AG09309 (cell line): ENCODE data around the gene MECP2.

Experiments
- DNase-seq: peaks from one replicate; pipeline ENCODE4 v3.0.0-alpha.2; 2010; ENCODE audit warnings: low read depth
- H3K4me3 ChIP-seq: 2 replicates; pipeline ENCODE4 v1.5.1; 2011; ENCODE audit warnings: mild to moderate bottlenecking, low read depth, low read length, moderate library complexity; ENCODE audit not compliant: control insufficient read depth
- TF ChIP-seq, protein P1 (sequence below): IDR thresholded peaks from 2 replicates; pipeline ENCODE4 v1.5.1; 2011; ENCODE audit warnings: mild to moderate bottlenecking, low read depth, low read length, inconsistent platforms; ENCODE audit not compliant: insufficient read depth, control insufficient read depth; ENCODE audit errors: missing control alignments

MECP2 gene

DNA sequence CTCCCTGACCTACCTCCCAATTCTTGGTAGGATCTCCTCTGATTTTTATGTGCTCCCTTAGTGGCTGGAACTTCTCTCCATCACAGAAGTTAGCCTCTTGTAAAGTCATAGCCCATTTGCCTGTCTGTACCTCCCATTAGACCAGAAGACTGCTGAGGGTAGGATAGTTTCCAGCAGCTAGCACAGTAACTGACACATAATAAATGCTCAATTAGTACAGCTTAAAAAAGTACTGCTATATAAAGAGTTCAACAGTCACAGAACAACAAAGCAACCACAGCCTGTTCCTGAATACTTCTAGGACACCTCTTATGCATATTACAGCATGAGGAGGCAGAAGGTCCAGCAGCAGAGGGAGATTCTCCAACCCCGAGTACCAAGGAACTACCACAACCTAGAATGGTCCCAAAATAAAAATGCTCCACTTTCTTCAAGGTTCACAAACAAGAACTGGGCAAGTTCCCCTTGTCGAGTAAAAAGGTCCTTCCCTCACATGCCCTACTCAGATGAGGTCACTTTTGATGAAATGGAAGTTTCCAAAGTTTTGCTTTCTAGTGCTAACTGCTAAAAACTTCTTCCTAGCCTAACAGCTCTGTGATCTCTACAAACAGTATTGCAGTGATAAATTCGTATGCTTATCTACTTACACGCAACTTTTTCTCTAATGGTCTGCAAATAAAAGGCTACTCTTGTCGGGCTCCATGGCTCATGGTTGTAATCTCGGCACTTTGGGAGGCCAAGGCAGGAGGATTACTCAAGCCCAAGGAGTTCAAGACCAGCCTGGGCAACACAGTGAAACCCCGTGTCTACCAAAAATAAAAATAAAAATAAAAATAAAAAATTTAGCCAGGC is 12.8 kb downstream of the MECP2 start:
- no peak for DNase-seq
- TF ChIP-seq, protein P1, sequence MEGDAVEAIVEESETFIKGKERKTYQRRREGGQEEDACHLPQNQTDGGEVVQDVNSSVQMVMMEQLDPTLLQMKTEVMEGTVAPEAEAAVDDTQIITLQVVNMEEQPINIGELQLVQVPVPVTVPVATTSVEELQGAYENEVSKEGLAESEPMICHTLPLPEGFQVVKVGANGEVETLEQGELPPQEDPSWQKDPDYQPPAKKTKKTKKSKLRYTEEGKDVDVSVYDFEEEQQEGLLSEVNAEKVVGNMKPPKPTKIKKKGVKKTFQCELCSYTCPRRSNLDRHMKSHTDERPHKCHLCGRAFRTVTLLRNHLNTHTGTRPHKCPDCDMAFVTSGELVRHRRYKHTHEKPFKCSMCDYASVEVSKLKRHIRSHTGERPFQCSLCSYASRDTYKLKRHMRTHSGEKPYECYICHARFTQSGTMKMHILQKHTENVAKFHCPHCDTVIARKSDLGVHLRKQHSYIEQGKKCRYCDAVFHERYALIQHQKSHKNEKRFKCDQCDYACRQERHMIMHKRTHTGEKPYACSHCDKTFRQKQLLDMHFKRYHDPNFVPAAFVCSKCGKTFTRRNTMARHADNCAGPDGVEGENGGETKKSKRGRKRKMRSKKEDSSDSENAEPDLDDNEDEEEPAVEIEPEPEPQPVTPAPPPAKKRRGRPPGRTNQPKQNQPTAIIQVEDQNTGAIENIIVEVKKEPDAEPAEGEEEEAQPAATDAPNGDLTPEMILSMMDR: no peak
- no peak overlapping the region for H3K4me3 ChIP-seq

DNA sequence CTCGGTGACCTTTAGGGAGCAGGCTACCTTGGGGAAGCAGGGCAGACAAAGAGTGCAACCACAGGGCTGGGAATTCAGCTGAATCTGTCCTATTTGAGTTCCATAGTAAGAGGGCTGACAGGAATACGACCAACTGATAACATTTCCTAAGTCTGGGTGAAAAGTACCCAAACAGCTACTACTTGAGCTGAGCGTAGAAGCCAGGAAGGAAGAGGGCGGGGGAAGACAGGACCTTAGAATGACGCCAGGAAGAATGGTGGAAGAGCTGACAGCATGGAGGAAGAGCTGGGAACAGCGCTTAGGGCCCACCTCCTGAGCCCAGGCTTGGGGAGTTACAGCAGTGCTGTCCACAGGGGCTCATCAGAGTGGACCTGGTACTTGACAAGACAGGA is 14.4 kb downstream of the MECP2 start:
- no peak overlapping the region for H3K4me3 ChIP-seq
- TF ChIP-seq, protein P1: no peak
- no peak for DNase-seq

DNA sequence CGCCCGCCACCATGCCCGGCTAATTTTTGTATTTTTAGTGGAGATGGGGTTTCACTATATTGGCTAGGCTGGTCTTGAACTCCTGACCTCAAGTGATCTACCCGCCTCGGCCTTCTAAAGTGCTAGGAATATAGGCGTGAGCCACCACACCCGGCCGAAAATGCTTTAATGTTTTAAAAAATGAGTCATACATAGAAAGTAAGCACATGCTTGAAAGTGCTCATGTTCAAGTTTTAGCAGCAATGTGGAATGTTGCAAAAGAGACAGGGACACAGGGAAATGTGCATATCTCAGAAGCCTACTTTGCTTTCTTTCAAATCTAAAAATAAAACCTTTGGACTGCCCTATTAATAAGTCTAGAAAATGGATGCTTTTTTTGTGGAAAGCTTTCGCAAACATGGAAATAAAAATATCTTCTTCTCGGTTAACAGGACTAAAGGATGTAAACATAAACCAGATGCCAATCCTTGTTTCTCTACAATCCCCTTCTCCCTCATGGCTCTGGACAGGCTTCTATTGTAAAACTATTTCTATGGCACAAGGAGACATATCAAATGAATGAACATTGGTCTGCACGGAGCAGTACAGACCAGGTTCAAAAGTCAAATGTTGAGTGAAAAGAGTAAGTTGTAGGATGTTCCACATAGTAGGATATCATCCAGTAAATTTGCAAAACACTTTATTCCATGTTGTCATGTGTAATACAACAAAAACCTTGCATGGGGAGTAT is 15.0 kb downstream of the MECP2 start:
- DNase-seq: no peak
- TF ChIP-seq, protein P1: no peak
- no peak overlapping the region for H3K4me3 ChIP-seq

DNA sequence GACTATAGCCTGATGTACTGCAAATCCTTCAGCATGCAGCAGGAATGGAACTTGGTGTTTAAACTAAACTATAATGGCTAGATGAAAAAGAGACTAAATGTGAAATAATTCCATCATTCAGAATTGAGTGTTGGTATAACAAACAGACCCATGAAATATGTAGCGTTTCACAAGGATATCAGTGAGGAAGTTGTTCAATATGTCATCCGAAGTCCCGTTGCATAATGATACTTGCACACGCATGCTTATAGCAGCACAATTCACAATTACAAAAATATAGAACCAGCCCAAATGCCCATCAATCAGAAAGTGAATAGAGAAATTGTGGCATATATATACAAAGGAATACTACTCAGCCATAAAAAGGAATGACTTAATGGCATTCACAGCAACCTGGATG is 20.4 kb downstream of the MECP2 start:
- no peak overlapping the region for H3K4me3 ChIP-seq

DNA sequence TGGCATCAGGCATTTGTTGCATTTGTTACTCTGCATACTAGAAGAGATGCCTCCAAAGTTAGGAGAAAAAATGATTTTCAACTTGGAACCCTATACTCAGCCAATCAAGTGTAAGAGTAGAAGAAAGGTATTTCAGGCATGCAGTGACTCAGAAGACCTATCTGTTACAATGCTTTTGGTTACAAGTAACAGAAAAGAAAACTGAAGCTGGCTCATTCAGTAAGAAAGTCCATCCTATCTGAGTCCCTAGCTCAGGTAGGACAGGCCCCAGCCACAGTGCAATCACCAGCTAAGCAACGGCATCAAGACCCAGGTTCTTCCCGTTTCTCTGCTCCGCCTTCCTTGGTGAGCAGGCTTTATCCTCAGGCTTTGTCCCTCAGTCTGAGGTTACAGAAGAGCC is 23.3 kb downstream of the MECP2 start:
- no peak overlapping the region for H3K4me3 ChIP-seq
- peak; percentile 24 for DNase-seq
- TF ChIP-seq, protein P1: no peak

More for the DNA sequence above, 20.4 kb downstream of the MECP2 start:
- DNase-seq: no peak
- TF ChIP-seq, protein P1: no peak

DNA sequence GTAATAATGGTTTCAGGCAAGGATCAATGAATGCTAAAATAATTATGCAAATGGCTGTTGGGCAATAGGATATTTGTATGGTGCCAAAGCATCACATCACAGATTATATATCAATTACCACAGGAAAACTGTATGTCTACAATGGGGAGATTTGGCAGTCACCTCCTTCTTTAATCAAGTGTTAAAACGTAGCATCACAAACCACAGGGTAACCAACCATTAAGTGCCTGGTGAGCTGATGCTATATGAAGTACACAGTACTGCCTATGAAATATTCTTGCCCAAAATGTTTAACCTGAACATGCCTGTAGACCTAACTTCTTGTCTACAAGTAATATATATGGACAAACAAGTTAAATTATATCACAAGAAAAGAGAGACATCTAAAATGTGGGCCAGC is 25.3 kb downstream of the MECP2 start:
- DNase-seq: no peak
- TF ChIP-seq, protein P1: no peak
- no peak overlapping the region for H3K4me3 ChIP-seq
